HEK293 (cell line): ENCODE results near the gene CNKSR3.
"Not testable (repeated sequence)": the region's sequence is repeated elsewhere in the genome, so short reads cannot be mapped to it uniquely, and the experiment has no call there.

ENCODE experiments used
- ELK4 ChIP-seq: IDR thresholded peaks from 2 replicates; pipeline ENCODE4 v1.6.1; 2011; ENCODE audit warnings: mild to moderate bottlenecking, low read depth, low read length, borderline replicate concordance
- REPIN1 ChIP-seq: fragments of 450-650 bp; formaldehyde crosslinking; IDR thresholded peaks from 2 replicates; pipeline ENCODE4 v1.5.1; 2017; ENCODE audit warnings: missing biosample characterization, missing genetic modification characterization, low read depth
- REST ChIP-seq: fragments of 450-650 bp; formaldehyde crosslinking; IDR thresholded peaks from 2 replicates; pipeline ENCODE4 v1.5.1; 2016; ENCODE audit warnings: missing biosample characterization, missing genetic modification characterization
- WT1 ChIP-seq: fragments of 450-650 bp; formaldehyde crosslinking; IDR thresholded peaks from 2 replicates; pipeline ENCODE4 v1.5.1; 2016; ENCODE audit warnings: missing biosample characterization, missing genetic modification characterization
- YY1 ChIP-seq: fragments of 450-650 bp; formaldehyde crosslinking; IDR thresholded peaks from 2 replicates; pipeline ENCODE4 v1.5.1; 2018; ENCODE audit warnings: missing biosample characterization, missing genetic modification characterization
- ZNF335 ChIP-seq: fragments of 450-650 bp; formaldehyde crosslinking; conservative IDR thresholded peaks from 2 replicates; pipeline ENCODE4 v1.5.1; 2016; ENCODE audit warnings: missing biosample characterization, missing genetic modification characterization
- ZNF510 ChIP-seq: fragments of 450-650 bp; formaldehyde crosslinking; IDR thresholded peaks from 2 replicates; pipeline ENCODE4 v1.5.1; 2018; ENCODE audit warnings: mild to moderate bottlenecking, missing genetic modification characterization, missing biosample characterization; ENCODE audit not compliant: insufficient replicate concordance
- ZNF596 ChIP-seq: fragments of 450-650 bp; IDR thresholded peaks from 2 replicates; pipeline ENCODE4 v1.5.0; 2018; ENCODE audit warnings: missing biosample characterization, mild to moderate bottlenecking, missing genetic modification characterization, moderate library complexity
- ZNF639 ChIP-seq: fragments of 450-650 bp; formaldehyde crosslinking; IDR thresholded peaks from 2 replicates; pipeline ENCODE4 v1.5.1; 2016; ENCODE audit warnings: missing biosample characterization, missing genetic modification characterization
- ZNF777 ChIP-seq: fragments of 450-650 bp; formaldehyde crosslinking; IDR thresholded peaks from 2 replicates; pipeline ENCODE4 v1.5.1; 2017; ENCODE audit warnings: missing biosample characterization, missing genetic modification characterization, borderline replicate concordance
- ZNF785 ChIP-seq: fragments of 450-650 bp; formaldehyde crosslinking; IDR thresholded peaks from 2 replicates; pipeline ENCODE4 v1.5.1; 2016; ENCODE audit warnings: missing biosample characterization, missing genetic modification characterization
- TF ChIP-seq, protein P1 (sequence below): fragments of 450-650 bp; formaldehyde crosslinking; IDR thresholded peaks from 2 replicates; pipeline ENCODE4 v1.5.1; 2016; ENCODE audit warnings: missing biosample characterization, missing genetic modification characterization
- TF ChIP-seq, protein P2 (sequence below): fragments of 450-650 bp; formaldehyde crosslinking; optimal IDR thresholded peaks from 2 replicates; pipeline ENCODE3; 2016; ENCODE audit warnings: missing biosample characterization, mild to moderate bottlenecking, missing genetic modification characterization

- not testable (repeated sequence) for TF ChIP-seq REST (tag by site-specific recombination); REPIN1 (tag by site-specific recombination); ZNF777 (tag by site-specific recombination); ZNF335 (tag by site-specific recombination); ELK4; ZNF639 (tag by site-specific recombination); YY1; ZNF785 (tag by site-specific recombination); ZNF510 (tag by site-specific recombination); ZNF596 (tag by site-specific recombination); WT1 (tag by site-specific recombination)
- TF ChIP-seq, protein P1, sequence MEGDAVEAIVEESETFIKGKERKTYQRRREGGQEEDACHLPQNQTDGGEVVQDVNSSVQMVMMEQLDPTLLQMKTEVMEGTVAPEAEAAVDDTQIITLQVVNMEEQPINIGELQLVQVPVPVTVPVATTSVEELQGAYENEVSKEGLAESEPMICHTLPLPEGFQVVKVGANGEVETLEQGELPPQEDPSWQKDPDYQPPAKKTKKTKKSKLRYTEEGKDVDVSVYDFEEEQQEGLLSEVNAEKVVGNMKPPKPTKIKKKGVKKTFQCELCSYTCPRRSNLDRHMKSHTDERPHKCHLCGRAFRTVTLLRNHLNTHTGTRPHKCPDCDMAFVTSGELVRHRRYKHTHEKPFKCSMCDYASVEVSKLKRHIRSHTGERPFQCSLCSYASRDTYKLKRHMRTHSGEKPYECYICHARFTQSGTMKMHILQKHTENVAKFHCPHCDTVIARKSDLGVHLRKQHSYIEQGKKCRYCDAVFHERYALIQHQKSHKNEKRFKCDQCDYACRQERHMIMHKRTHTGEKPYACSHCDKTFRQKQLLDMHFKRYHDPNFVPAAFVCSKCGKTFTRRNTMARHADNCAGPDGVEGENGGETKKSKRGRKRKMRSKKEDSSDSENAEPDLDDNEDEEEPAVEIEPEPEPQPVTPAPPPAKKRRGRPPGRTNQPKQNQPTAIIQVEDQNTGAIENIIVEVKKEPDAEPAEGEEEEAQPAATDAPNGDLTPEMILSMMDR (tag by site-specific recombination) = not testable (repeated sequence)
- TF ChIP-seq, protein P2, sequence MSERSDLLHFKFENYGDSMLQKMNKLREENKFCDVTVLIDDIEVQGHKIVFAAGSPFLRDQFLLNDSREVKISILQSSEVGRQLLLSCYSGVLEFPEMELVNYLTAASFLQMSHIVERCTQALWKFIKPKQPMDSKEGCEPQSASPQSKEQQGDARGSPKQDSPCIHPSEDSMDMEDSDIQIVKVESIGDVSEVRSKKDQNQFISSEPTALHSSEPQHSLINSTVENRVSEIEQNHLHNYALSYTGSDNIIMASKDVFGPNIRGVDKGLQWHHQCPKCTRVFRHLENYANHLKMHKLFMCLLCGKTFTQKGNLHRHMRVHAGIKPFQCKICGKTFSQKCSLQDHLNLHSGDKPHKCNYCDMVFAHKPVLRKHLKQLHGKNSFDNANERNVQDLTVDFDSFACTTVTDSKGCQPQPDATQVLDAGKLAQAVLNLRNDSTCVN (tag by site-specific recombination) = not testable (repeated sequence)
Measured at GRCh38 chr6:154541837-154542236, 31.4 kb upstream of the CNKSR3 start.
